HepG2 (cell line): ENCODE measurements around the gene RSPH1. TPM values are rescaled to one million over a fixed set of nuclear protein-coding genes. Genes with fewer than 3 reads are reported as not detected.

Experiments used
- ATAC-seq: fragments of 200-7000 bp; cut with Tn5 transposase; 3 replicates; pipeline ENCODE4 v1.9.1; 2020; ENCODE audit warnings: mild to moderate bottlenecking, moderate library complexity
- BruUV-seq: library from RNA; stranded (reverse); fragments of 400-500 nt; replicated peaks from 2 replicates; lab custom pipeline; 2021; lab: Mats Ljungman, UMichigan
- CTCF ChIA-PET: fragments of 300-600 bp; formaldehyde crosslinking; extraction: SDS; loops from one replicate; lab custom pipeline; 2021; ENCODE audit warnings: low total read pairs, inconsistent platforms, low intra/inter-chr PET ratio; lab: Yijun Ruan, JAX
- POLR2A ChIA-PET: fragments of 350-600 bp; sonication (Branson Sonifier 250); formaldehyde crosslinking; loops from one replicate; lab custom pipeline; 2020; ENCODE audit warnings: antibody characterized with exemption, inconsistent platforms; lab: Yijun Ruan, JAX
- DNase-seq: peaks from one replicate; pipeline ENCODE4 v3.0.0-alpha.2; 2015; ENCODE audit warnings: low spot score
- FAIRE-seq: peaks from 3 replicates; lab custom pipeline; 2011; peaks lifted over from hg19 to GRCh38; lab: Jason Lieb, UNC
- H2AFZ ChIP-seq: one replicate; pipeline ENCODE4 v1.6.1; 2011; ENCODE audit warnings: low read length, inconsistent platforms
- H3K27ac ChIP-seq: fragments of 300-600 bp; 3 replicates; pipeline ENCODE4 v1.8.0; 2011; ENCODE audit warnings: mixed run types, mild to moderate bottlenecking, mixed read lengths, low read length, inconsistent platforms; ENCODE audit not compliant: insufficient read depth; ENCODE audit errors: extremely low read length
- H3K27me3 ChIP-seq, 2 experiments: fragments of 200-600 bp in 1 of 2; 2 replicates in 1 of 2; 3 replicates in 1 of 2; pipeline versions ENCODE4 v1.6.0 to v1.8.0; 2011; ENCODE audit warnings: low read length in 2 of 2, mild to moderate bottlenecking in 2 of 2, moderate library complexity in 2 of 2, inconsistent platforms in 1 of 2; ENCODE audit not compliant: insufficient read depth in 2 of 2, control insufficient read depth in 1 of 2
- H3K36me3 ChIP-seq, 2 experiments: fragments of 200-600 bp in 1 of 2; replicated peaks in 1 of 2; 2 replicates in 1 of 2; 3 replicates in 1 of 2; pipeline versions ENCODE4 v1.5.1 to v1.8.0; 2011; ENCODE audit warnings: low read length in 2 of 2, inconsistent platforms in 1 of 2; ENCODE audit not compliant: insufficient read depth in 2 of 2, control insufficient read depth in 1 of 2
- H3K4me1 ChIP-seq: 2 replicates; pipeline ENCODE4 v1.5.1; 2012; ENCODE audit warnings: low read length, inconsistent platforms; ENCODE audit not compliant: insufficient read depth
- H3K4me2 ChIP-seq: 2 replicates; pipeline ENCODE4 v1.6.0; 2011; ENCODE audit warnings: low read depth, low read length, inconsistent platforms
- H3K4me3 ChIP-seq, 3 experiments: fragments of 200-600 bp in 1 of 3; sonication (generic), shearing (Covaris generic) in 1 of 3; replicated peaks in 1 of 3; 2 replicates each; pipeline ENCODE4 v1.5.1; 2011 to 2016; ENCODE audit warnings: low read length in 3 of 3, inconsistent platforms in 2 of 3, low read depth in 2 of 3, mild to moderate bottlenecking in 2 of 3, control low read depth in 1 of 3, mixed read lengths in 1 of 3; ENCODE audit not compliant: insufficient read depth in 1 of 3
- H3K79me2 ChIP-seq: one replicate; pipeline ENCODE4 v1.6.1; 2011; ENCODE audit warnings: low read length, inconsistent platforms; ENCODE audit not compliant: insufficient read depth
- H3K9ac ChIP-seq: 2 replicates; pipeline ENCODE4 v1.6.0; 2011; ENCODE audit warnings: mild to moderate bottlenecking, low read depth, low read length, inconsistent platforms; ENCODE audit not compliant: insufficient read depth
- H3K9me3 ChIP-seq: 2 replicates; pipeline ENCODE4 v1.5.1; 2012; ENCODE audit warnings: mild to moderate bottlenecking, low read length
- H4K20me1 ChIP-seq: 2 replicates; pipeline ENCODE4 v1.6.0; 2011; ENCODE audit warnings: inconsistent platforms, mild to moderate bottlenecking, low read length, moderate library complexity; ENCODE audit not compliant: insufficient read depth
- GATA4 ChIP-seq: sonication (generic); IDR thresholded peaks from 2 replicates; pipeline ENCODE4 v1.6.1; 2016; ENCODE audit warnings: antibody characterized with exemption, low read depth, borderline replicate concordance
- KDM5A ChIP-seq: fragments of 200-600 bp; sonication (generic); IDR thresholded peaks from 2 replicates; pipeline ENCODE4 v1.7.0; 2018; ENCODE audit warnings: antibody characterized with exemption, mild to moderate bottlenecking, low read length, borderline replicate concordance
- KMT2A ChIP-seq: sonication (generic); formaldehyde crosslinking; IDR thresholded peaks from 2 replicates; pipeline ENCODE4 v1.4.0; 2020; ENCODE audit warnings: missing genetic modification reagents
- NFYB ChIP-seq: sonication (generic); formaldehyde crosslinking; IDR thresholded peaks from 2 replicates; pipeline ENCODE4 v1.4.0; 2020; ENCODE audit warnings: missing genetic modification reagents
- PCBP1 ChIP-seq: fragments of 200-400 bp; formaldehyde crosslinking; IDR thresholded peaks from 2 replicates; pipeline ENCODE4 v1.6.1; 2017; ENCODE audit warnings: mild to moderate bottlenecking, low read depth, low read length, borderline replicate concordance
- SKI ChIP-seq: fragments of 450-650 bp; IDR thresholded peaks from one replicate; pipeline ENCODE4 v1.6.1; 2018; ENCODE audit warnings: mild to moderate bottlenecking; ENCODE audit not compliant: partially characterized antibody
- SNRNP70 ChIP-seq: fragments of 200-400 bp; formaldehyde crosslinking; IDR thresholded peaks from 2 replicates; pipeline ENCODE4 v1.6.1; 2017; ENCODE audit warnings: mild to moderate bottlenecking, low read depth, low read length, moderate library complexity
- ZNF256 ChIP-seq: sonication (generic); formaldehyde crosslinking; conservative IDR thresholded peaks from 2 replicates; pipeline ENCODE4 v1.4.0; 2020; ENCODE audit warnings: missing genetic modification reagents
- ZNF326 ChIP-seq: sonication (generic); formaldehyde crosslinking; IDR thresholded peaks from 2 replicates; pipeline ENCODE4 v1.4.0; 2020; ENCODE audit warnings: missing genetic modification reagents, borderline replicate concordance
- ZNF335 ChIP-seq: sonication (generic); formaldehyde crosslinking; IDR thresholded peaks from 2 replicates; pipeline ENCODE4 v1.4.0; 2020; ENCODE audit warnings: missing genetic modification reagents
- ZNF468 ChIP-seq: sonication (generic); formaldehyde crosslinking; IDR thresholded peaks from 2 replicates; pipeline ENCODE4 v1.8.0; 2022; ENCODE audit warnings: mild to moderate bottlenecking, moderate library complexity, missing genetic modification reagents
- ZNF510 ChIP-seq: sonication (generic); formaldehyde crosslinking; IDR thresholded peaks from 2 replicates; pipeline ENCODE4 v1.4.0; 2020; ENCODE audit warnings: low read depth, mild to moderate bottlenecking, missing genetic modification reagents
- ZNF891 ChIP-seq: sonication (generic); formaldehyde crosslinking; IDR thresholded peaks from 2 replicates; pipeline ENCODE4 v1.5.0; 2020; ENCODE audit warnings: mild to moderate bottlenecking, missing genetic modification reagents
- ZSCAN12 ChIP-seq: sonication (generic); formaldehyde crosslinking; IDR thresholded peaks from 2 replicates; pipeline ENCODE4 v1.9.0; 2021; ENCODE audit warnings: mild to moderate bottlenecking, missing genetic modification reagents
- WGBS: methylation state at CpG from one replicate; pipeline ENCODE4 v1.1.6; 2017; ENCODE audit warnings: low lambda C conversion rate; 5-methylcytosine and 5-hydroxymethylcytosine counted together
- in situ Hi-C: cut with HindIII; loops from 2 replicates; pipeline ENCODE4 v1.10.0; 2017; ENCODE audit warnings: low pct_unique_long_range_greater_than_20kb; ENCODE audit not compliant: extremely low pct_ligation_motif_present
- intact Hi-C: fragments of 100-400 bp; cut with micrococcal nuclease; formaldehyde crosslinking; loops from one replicate; pipeline ENCODE4 v1.10.0; 2022; ENCODE audit not compliant: unreplicated experiment
- polyA plus RNA-seq, 8 experiments: library from polyadenylated mRNA; depleted of rRNA in 3 of 8; stranded (reverse) in 7 of 8; unstranded in 1 of 8; fragments of >200 nt; fragmentation: Illumina TruSeq in 4 of 8; extraction: Trizol in 4 of 8; gene quantifications; 2 replicates each; pipeline versions ENCODE4 v1.2.1 to v1.2.3, GENCODE V29; 2011 to 2016; ENCODE audit warnings: low read depth in 4 of 8, missing spikeins in 1 of 8, mixed read lengths in 1 of 8; ENCODE audit not compliant: insufficient read depth in 1 of 8
- total RNA-seq, 5 experiments: library from RNA; depleted of rRNA; stranded (reverse); fragments of >200 nt; fragmentation: Illumina TruSeq; extraction: Trizol; gene quantifications; 2 replicates each; pipeline ENCODE4 v1.2.3, GENCODE V29; 2016; ENCODE audit warnings: low read depth in 1 of 5
- TF ChIP-seq, protein P1 (sequence below): sonication (generic); formaldehyde crosslinking; conservative IDR thresholded peaks from 2 replicates; pipeline ENCODE4 v1.5.0; 2020; ENCODE audit warnings: missing genetic modification reagents
- TF ChIP-seq, protein P2 (sequence below): IDR thresholded peaks from 2 replicates; pipeline ENCODE4 v1.6.1; 2016; ENCODE audit warnings: control low read depth
- TF ChIP-seq, protein P3 (sequence below): sonication (generic); formaldehyde crosslinking; IDR thresholded peaks from 2 replicates; pipeline ENCODE4 v1.9.0; 2022; ENCODE audit warnings: low read depth, missing genetic modification reagents
- TF ChIP-seq, protein P4 (sequence below), 2 experiments: fragments of 450-650 bp in 1 of 2; sonication (generic) in 1 of 2; formaldehyde crosslinking; IDR thresholded peaks; 2 replicates each; pipeline versions ENCODE4 v1.5.0 to v1.8.0; 2020 to 2022; ENCODE audit warnings: mild to moderate bottlenecking in 1 of 2, missing genetic modification reagents in 1 of 2
- TF ChIP-seq, protein P5 (sequence below): sonication (generic); formaldehyde crosslinking; IDR thresholded peaks from 2 replicates; pipeline ENCODE4 v1.5.1; 2020; ENCODE audit warnings: mild to moderate bottlenecking, missing genetic modification reagents, borderline replicate concordance

The RSPH1 gene
- total and polyA plus RNA-seq, 2 of the 13 experiments (the other 11 are each of a cell fraction or from before 2014, with no cell fraction given) = not detected

DNA sequence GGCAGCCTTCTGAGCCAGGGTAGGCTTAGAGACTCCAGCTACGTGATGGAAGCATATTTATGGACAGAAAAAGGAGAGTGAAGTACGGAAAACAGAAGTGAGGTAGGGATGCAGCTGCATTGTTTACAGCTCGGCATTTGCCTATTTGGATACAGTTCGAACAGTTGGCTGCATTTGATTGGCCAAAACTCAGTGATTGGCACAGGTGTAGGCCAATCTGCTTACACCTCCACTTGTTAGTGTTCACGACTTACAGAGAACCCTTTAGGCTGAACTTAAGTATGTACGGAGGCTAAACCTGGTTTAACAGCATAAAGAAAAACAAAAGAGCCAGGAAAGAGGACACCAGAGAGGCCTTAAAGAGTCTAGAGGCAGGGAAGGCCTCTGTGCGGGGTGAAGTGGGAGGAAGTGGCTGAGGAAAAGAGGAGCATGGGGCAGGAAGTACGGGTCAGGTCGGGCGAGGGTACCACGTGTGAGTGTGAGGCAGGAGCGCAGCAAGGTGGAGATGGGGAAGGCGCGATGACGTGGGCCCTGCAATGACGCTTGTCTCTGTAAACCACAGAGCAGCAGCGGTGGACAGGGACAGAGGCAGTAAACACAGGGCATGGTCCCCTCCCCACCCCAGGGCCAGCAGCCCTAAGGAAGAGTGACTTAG is 32.0 kb downstream of the RSPH1 start:
- no peak overlapping the region for H3K4me2 ChIP-seq
- intact Hi-C loops = no loop called here
- no peak for FAIRE-seq
- H3K9ac ChIP-seq = no peak overlapping the region
- POLR2A ChIA-PET = no interaction called here
- peak; percentile 10 for DNase-seq
- H3K4me1 ChIP-seq = peaks cover 7% of the 10 kb centered on the region
- no peak overlapping the region for H3K27ac ChIP-seq
- no peaks in the 10 kb centered on the region for H3K36me3 ChIP-seq
- H4K20me1 ChIP-seq = no peaks in the 10 kb centered on the region
- 60% methylated on average over 17 of the region's 17 CpGs for WGBS
- no peak overlapping the region for H3K4me3 ChIP-seq
- H3K27me3 ChIP-seq = peaks cover 0 to 1% of the 10 kb centered on the region in 2 experiments; a peak in 1 of 5 replicates
- CTCF ChIA-PET = no interaction called here
- no peak for ATAC-seq
- in situ Hi-C loops = no loop called here
- H3K79me2 ChIP-seq = no peaks in the 10 kb centered on the region
- BruUV-seq = no TSS peak
- H3K9me3 ChIP-seq = no peaks in the 10 kb centered on the region
- H2AFZ ChIP-seq = no peak overlapping the region
- TF ChIP-seq ZNF891 = no peak
- TF ChIP-seq, protein P1, sequence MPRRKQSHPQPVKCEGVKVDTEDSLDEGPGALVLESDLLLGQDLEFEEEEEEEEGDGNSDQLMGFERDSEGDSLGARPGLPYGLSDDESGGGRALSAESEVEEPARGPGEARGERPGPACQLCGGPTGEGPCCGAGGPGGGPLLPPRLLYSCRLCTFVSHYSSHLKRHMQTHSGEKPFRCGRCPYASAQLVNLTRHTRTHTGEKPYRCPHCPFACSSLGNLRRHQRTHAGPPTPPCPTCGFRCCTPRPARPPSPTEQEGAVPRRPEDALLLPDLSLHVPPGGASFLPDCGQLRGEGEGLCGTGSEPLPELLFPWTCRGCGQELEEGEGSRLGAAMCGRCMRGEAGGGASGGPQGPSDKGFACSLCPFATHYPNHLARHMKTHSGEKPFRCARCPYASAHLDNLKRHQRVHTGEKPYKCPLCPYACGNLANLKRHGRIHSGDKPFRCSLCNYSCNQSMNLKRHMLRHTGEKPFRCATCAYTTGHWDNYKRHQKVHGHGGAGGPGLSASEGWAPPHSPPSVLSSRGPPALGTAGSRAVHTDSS (CRISPR knock-in tag) = no peak
- no peak for TF ChIP-seq ZNF326 (CRISPR knock-in tag)
- no peak for TF ChIP-seq KDM5A
- TF ChIP-seq ZNF335 (CRISPR knock-in tag) = no peak
- no peak for TF ChIP-seq ZNF510
- TF ChIP-seq ZSCAN12 (CRISPR knock-in tag) = no peak
- TF ChIP-seq ZNF256 (CRISPR knock-in tag) = no peak
- no peak for TF ChIP-seq GATA4
- no peak for TF ChIP-seq KMT2A (CRISPR knock-in tag)
- TF ChIP-seq, protein P2, sequence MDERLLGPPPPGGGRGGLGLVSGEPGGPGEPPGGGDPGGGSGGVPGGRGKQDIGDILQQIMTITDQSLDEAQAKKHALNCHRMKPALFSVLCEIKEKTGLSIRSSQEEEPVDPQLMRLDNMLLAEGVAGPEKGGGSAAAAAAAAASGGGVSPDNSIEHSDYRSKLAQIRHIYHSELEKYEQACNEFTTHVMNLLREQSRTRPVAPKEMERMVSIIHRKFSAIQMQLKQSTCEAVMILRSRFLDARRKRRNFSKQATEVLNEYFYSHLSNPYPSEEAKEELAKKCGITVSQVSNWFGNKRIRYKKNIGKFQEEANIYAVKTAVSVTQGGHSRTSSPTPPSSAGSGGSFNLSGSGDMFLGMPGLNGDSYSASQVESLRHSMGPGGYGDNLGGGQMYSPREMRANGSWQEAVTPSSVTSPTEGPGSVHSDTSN = peak; percentile 83
- TF ChIP-seq SKI = no peak
- TF ChIP-seq, protein P3, sequence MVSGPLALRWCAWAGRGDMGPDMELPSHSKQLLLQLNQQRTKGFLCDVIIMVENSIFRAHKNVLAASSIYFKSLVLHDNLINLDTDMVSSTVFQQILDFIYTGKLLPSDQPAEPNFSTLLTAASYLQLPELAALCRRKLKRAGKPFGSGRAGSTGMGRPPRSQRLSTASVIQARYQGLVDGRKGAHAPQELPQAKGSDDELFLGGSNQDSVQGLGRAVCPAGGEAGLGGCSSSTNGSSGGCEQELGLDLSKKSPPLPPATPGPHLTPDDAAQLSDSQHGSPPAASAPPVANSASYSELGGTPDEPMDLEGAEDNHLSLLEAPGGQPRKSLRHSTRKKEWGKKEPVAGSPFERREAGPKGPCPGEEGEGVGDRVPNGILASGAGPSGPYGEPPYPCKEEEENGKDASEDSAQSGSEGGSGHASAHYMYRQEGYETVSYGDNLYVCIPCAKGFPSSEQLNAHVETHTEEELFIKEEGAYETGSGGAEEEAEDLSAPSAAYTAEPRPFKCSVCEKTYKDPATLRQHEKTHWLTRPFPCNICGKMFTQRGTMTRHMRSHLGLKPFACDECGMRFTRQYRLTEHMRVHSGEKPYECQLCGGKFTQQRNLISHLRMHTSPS (CRISPR knock-in tag) = no peak
- TF ChIP-seq NFYB (CRISPR knock-in tag) = peak; percentile 73
- no peak for TF ChIP-seq PCBP1
- no peak for TF ChIP-seq ZNF468 (CRISPR knock-in tag)
- TF ChIP-seq, protein P4, sequence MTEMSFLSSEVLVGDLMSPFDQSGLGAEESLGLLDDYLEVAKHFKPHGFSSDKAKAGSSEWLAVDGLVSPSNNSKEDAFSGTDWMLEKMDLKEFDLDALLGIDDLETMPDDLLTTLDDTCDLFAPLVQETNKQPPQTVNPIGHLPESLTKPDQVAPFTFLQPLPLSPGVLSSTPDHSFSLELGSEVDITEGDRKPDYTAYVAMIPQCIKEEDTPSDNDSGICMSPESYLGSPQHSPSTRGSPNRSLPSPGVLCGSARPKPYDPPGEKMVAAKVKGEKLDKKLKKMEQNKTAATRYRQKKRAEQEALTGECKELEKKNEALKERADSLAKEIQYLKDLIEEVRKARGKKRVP (CRISPR knock-in tag; IDR thresholded peaks at IDR 0.05) = no peak
- TF ChIP-seq, protein P5, sequence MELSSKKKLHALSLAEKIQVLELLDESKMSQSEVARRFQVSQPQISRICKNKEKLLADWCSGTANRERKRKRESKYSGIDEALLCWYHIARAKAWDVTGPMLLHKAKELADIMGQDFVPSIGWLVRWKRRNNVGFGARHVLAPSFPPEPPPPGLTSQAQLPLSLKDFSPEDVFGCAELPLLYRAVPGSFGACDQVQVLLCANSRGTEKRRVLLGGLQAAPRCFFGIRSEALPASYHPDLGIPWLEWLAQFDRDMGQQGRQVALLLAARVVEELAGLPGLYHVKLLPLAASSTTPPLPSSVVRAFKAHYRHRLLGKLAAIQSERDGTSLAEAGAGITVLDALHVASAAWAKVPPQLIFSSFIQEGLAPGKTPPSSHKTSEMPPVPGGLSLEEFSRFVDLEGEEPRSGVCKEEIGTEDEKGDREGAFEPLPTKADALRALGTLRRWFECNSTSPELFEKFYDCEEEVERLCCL (CRISPR knock-in tag) = no peak
- TF ChIP-seq SNRNP70 = no peak
